Stimulated activated CD4-positive, alpha-beta T cell treated with anti-CD3 and anti-CD28 coated beads, Interleukin-1b, Interleukin-23, amount 100 ng/mL, for 4 hours (primary cell): ENCODE data around the gene CHRM4.

Experiments
- DNase-seq, 2 donors: peaks; one replicate each; pipeline ENCODE4 v3.0.0-alpha.2; 2020; ENCODE audit warnings: low read depth in 2 of 2

Gene CHRM4

GRCh38 chr11:46391578-46392420 lies at the start of gene CHRM4:
CHRM4 (minus strand) TSS chr11:46391776; CDS start chr11:46386557, 5,219 bp downstream.
- no peak for DNase-seq

- no peak for DNase-seq
Measured at GRCh38 chr11:46438211-46438610, 46.6 kb upstream of the CHRM4 start.

GRCh38 chr11:46437122-46437689 lies 45.6 kb upstream of the CHRM4 start:
- DNase-seq: no peak

- no peak for DNase-seq
Measured at GRCh38 chr11:46436113-46436512, 44.5 kb upstream of the CHRM4 start.

GRCh38 chr11:46435679-46436078 lies 44.1 kb upstream of the CHRM4 start:
- DNase-seq: no peak

- DNase-seq: no peak
Measured at GRCh38 chr11:46431211-46431610, 39.6 kb upstream of the CHRM4 start.

- DNase-seq: no peak
Measured at GRCh38 chr11:46429717-46430116, 38.1 kb upstream of the CHRM4 start.

GRCh38 chr11:46427364-46427763 lies 35.8 kb upstream of the CHRM4 start:
- no peak for DNase-seq

- no peak for DNase-seq
Measured at GRCh38 chr11:46426233-46426991, 34.8 kb upstream of the CHRM4 start.

GRCh38 chr11:46422588-46422987 lies 31.0 kb upstream of the CHRM4 start:
- DNase-seq: no peak

- no peak for DNase-seq
Measured at GRCh38 chr11:46421257-46421880, 29.8 kb upstream of the CHRM4 start.

- no peak for DNase-seq
Measured at GRCh38 chr11:46420513-46420912, 28.9 kb upstream of the CHRM4 start.

GRCh38 chr11:46418751-46419150 lies 27.2 kb upstream of the CHRM4 start:
- DNase-seq: no peak

GRCh38 chr11:46417711-46418110 lies 26.1 kb upstream of the CHRM4 start:
- no peak for DNase-seq

- DNase-seq: no peak
Measured at GRCh38 chr11:46414879-46415278, 23.3 kb upstream of the CHRM4 start.

GRCh38 chr11:46414466-46414796 lies 22.9 kb upstream of the CHRM4 start:
- no peak for DNase-seq

- no peak for DNase-seq
Measured at GRCh38 chr11:46413760-46414465, 22.3 kb upstream of the CHRM4 start.

GRCh38 chr11:46410021-46410420 lies 18.4 kb upstream of the CHRM4 start:
- no peak for DNase-seq

GRCh38 chr11:46408407-46408986 lies 16.9 kb upstream of the CHRM4 start:
- DNase-seq: no peak

- no peak for DNase-seq
Measured at GRCh38 chr11:46407635-46408034, 16.1 kb upstream of the CHRM4 start.

- DNase-seq: no peak
Measured at GRCh38 chr11:46404476-46405017, 13.0 kb upstream of the CHRM4 start.
